Stimulated activated CD8-positive, alpha-beta memory T cell treated with anti-CD3 and anti-CD28 coated beads, Interleukin-12 subunit alpha, Interleukin-12 subunit beta, amount 100 ng/mL, for 4 hours (primary cell): ENCODE data around the gene SLC25A23.

Experiments used
- DNase-seq: peaks from one replicate; pipeline ENCODE4 v3.0.0-alpha.2; 2020; ENCODE audit warnings: low read depth

Gene SLC25A23

DNA sequence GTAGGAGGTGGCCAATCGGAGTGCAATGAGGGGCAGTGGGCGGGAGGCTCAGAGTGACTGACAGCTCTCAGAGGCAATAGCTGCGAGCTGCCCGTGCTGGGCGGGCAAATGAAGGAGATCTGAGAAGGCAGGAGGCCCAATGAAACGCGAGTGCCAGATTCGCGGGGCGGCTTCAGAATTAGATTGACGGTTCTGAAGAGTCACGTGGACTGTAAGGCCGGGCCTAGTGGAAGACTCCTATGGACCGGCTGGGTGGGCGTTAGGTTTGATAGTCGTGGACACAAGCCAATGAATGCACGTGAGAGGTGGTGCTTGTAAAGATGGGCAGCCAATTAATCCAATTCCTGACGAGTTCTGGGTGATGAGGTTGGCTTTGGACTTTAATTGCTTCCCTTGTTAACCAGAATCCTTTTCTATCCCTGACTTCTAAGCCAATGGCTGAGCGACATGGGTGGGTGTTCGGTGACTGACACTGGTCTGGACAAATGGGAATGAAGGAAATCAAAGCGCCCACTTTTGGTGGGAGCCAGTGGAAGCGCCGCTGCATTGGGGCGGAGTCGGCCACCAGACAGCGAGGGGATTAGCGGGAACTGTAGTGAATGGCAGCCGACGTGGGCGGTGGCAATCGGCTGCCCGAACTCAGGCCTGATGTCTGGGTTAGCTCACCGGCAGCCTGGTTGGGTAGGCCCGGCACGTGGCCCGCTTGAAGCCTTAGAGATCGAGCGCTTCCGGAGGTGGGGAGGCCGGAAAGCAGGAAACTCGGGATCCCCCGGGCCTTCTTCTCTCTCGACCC, 34.5 kb downstream of the SLC25A23 start:
- peak; percentile 97 for DNase-seq

DNA sequence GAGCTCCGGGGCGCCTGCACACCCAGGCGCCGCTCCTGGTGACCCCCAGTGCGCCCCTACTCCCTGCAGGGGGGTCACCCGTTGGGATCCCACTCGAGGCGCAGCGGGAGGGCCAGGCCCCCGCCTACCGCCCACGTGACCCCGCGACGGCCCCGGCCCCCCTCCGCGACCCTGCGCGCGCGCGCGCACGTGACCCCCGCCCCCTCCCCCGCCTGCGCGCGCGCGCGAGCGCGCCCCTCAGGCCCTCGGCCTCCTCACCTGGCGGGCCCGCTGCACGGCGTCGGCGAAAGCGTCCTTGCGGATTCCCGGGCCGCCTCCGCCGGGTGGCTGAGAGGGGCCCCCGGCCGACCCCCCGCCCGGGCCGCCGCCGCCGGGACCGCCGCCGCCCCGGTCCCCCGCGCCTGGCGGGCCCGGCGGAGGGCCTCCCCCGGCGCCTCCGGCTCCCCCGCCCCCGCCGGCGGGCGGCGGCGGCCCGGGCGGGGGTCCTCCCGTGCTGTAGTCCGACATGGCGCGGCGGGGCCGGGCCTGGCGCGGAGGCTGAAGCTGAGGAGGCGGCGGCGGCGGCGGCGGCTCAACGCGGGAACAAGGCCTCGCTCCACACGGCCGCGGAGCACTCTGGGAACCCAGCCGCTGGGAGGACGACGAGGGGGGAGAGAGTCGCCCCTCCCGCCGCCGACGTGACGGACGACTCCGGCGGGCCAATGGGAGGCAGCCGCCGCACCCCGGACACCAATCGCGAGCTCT, 35.2 kb downstream of the SLC25A23 start, which contains the start of gene KHSRP:
KHSRP (minus strand) TSS at position 617 of the 744 bp plus-strand sequence; CDS start at position 507, 110 bp downstream.
- peak; percentile 34 for DNase-seq

DNA sequence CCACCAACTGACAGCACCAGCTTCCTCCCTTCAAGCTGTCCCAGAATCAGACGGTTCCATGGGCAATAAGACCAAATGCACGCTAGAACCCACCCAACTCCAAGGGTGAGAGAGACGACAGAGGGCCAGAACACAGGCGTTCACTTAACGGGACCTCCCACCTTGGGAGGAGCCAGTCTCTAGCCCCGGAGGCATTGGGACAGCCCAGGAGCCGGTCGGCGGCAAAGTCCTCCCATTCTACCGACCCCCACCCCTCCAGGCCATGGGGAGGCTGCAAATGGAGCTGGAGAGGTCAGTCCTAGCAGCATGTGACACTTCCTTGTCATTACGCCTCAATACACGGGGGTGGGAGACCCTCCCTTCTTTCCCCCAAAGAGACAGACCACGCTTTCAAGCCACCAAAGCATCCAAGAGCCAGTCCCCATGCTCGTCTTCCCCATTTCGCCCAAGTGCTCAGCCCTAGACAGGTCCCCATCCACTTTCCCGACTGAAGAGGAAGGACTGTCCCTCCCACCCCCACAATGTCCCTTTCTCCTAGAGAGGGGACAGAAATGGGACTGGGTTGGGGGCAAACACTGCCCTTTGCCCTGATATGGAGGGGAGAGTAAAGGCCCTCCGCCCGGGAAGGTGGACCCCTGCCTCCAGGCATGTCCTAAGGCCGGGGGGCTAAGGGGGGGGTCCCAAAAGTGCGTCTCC, 35.9 kb downstream of the SLC25A23 start:
- DNase-seq: no peak

DNA sequence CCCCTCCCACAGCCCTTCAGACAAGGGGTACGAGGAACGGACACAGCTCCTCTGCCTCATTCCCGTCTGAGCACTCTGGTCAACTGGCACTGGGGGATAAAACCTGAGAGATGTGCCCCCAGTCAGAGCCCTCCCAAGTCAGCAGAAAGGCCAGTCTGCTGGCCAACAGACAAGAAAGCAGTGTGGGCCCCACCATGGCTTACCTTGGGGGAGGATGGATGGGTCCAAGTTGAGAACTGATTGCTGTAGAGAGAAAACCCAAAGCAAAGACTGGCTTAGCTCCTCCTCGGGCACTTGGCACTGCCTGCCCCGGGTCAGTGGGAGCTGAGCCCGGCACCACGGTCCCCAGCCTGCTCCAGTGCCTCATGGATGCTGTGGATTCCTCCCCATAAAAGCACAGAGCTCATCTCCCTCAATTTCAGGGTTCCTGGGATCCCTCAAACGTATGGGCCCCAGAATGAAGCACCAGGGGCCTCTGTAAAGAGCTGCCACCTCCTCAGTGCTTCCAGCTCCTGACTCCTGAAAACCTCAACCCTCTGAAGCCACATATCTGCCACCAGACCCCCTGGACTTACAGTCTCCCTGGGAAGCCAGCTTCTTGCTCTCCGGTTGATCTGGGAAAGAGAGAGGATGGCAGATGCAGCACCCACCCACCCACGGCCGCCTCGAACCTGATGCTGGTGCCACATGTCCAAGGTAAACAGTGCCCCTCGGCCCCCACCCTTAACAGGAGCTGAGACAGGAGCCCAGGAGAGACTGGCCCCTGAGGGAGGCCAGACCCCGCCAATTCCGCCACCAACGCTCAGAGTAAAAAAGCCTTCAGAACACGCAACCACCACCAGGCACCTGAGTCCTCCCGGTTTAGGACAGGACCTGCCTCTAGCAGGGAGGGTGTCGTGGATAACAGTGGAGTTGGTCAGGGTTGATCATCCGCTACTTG, 38.2 kb downstream of the SLC25A23 start:
- no peak for DNase-seq

DNA sequence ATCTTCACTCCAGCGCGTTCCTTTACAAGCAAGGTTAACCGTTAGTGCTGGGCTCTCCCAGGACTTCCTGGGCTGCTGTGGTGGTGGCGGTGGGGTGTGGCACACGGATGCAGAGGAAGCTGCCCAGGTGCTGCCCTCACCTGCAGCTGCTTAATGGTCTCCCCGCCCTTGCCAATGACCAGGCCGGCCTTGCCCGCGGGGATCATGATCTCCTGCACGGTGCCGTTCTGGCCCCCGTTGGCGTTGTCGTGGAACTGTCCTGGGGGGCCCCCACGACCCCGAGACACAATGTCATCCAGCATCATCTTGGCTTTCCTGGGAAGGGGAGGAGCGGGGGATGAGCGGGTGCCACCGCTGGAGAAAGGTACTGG, 41.0 kb downstream of the SLC25A23 start:
- DNase-seq: no peak

DNA sequence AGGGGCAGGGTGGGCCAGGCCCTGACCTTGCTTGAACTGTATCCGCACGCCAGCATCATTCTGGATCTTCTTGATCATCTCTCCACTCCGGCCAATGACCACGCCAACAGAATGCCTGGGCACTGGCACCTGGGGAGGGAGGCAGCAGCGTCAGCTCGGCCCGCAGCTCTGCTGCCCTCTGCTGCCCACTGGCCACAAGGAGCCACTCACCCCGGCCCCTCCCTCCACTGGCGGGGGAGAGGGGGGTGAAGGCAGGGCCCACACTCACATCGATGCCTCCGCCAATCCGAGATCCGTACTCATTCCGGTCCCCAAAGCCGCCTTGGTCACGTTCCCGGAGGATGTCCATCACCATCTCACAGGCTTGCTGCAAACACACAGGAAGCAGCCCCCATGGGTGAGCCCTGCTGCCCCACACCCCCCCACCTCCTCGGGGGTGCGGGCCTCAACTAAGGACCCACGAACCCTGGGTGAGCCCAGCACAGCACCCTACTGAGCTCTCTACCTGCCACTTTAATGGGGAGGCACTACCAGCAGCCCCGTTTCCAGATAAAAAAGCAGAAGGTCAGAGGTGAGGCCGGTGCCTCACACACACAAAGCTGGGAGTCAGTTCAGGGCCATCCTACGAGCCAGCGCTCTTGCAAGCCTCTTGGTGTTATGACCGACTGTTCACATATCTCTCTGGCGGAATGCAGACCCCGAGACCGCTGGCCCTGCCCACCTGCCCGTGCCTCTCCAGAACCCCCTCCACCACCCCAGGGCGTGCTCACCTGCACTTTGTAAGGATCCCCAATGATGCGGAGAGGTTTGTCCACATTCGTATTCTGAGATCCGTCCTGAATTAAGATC, 41.7 kb downstream of the SLC25A23 start:
- no peak for DNase-seq

DNA sequence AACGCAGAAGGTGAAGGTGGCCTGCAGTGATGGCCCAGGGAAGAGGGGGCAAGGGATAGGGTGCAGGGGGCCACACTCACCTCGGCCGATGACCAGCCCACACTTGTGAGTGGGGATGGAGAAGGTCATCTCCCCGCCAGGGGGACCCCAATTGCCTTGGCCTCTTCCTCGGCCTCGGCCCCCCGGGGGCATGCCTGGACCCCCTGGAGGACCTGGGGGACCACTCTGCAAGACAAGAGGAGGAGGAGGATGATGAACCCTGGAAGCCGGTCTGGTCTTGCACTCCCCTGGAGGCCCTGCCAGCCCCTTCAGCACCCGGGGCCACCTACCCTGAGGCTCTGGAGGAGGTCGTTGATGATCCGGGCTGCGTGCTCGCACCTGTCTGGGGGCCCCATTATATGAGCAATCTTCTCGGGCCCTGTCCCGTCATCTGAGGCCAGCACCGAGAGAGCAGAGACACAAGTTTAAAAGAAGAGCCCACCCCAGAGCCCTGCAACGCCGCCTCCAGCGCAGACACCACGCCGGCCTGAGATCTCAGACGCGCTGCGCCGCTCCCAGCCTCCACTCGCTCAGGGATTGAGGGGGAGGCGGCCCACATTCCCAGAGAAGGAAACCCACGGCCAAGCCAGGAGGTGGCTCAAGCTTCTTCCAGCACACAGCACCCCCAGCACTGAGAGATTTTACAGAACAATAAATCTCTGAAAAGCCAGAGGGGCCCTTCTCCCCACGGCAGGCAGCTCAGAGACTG, 42.8 kb downstream of the SLC25A23 start:
- DNase-seq: no peak

DNA sequence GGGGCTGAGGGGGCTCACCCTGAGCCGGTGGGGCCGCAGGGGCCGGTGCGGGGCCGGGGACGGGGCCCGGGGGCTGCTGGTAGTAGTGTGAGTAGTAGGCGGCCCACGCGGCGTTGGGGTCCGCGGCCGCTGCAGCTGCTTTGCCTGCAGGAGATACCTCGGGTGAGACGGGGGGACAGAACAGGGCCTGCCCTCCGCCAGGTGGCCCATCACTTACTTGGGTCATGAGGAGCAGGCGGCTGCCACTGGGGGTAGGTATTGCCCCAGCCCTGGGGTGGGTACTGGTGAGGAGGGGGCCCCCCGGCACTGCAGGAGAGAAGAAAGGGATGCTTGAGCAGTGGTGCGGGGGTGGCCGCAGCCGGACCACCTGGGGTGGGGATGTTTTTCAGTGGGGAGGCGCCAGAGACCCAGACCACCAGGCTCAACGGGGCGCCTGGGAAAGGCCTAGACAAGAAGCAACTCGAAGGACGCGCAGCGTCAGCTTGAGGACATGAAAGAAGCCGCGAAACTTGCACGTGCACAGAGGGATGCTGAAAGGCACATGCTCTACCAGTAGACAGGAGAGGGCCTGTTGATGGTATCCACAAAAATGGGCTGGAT, 43.9 kb downstream of the SLC25A23 start:
- no peak for DNase-seq

DNA sequence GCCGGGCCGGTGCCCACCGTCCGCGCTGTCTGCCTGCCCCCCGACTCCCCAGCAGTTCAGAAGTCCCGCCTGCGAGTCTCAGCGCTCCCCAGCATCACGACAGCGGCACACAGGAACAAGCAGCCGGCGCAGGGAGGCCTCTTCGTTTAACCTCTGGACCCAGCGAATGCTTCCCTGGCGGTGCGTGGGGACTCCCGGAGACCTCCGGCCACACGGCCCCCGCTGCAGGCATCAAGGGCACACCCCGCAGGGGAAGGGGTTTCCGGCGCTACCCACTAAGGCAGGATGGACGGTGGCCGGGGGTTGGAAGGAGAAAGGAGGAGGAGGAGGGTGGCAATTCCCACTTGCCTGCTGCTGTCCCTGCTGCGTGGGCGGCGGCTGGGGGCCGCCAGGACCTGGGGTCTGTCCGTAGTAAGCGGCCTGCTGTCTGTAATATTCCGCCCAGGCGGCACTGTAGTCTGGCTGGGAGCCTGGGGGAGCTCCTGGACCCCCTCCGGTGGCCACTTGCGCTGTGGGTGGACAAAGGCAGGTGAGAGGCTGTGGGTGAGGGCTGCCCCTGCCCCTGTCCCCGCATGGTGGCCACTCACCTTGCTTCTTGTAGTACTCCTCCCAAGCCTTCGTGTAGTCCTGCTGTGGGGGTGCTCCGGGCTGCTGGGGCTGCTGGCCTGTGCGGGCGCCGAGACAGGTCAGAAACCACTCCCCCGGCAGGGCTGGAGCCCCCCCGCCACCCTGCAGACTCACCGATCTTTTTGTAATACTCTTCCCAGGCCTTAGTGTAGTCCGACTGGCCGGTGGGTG, 44.6 kb downstream of the SLC25A23 start:
- DNase-seq: no peak

DNA sequence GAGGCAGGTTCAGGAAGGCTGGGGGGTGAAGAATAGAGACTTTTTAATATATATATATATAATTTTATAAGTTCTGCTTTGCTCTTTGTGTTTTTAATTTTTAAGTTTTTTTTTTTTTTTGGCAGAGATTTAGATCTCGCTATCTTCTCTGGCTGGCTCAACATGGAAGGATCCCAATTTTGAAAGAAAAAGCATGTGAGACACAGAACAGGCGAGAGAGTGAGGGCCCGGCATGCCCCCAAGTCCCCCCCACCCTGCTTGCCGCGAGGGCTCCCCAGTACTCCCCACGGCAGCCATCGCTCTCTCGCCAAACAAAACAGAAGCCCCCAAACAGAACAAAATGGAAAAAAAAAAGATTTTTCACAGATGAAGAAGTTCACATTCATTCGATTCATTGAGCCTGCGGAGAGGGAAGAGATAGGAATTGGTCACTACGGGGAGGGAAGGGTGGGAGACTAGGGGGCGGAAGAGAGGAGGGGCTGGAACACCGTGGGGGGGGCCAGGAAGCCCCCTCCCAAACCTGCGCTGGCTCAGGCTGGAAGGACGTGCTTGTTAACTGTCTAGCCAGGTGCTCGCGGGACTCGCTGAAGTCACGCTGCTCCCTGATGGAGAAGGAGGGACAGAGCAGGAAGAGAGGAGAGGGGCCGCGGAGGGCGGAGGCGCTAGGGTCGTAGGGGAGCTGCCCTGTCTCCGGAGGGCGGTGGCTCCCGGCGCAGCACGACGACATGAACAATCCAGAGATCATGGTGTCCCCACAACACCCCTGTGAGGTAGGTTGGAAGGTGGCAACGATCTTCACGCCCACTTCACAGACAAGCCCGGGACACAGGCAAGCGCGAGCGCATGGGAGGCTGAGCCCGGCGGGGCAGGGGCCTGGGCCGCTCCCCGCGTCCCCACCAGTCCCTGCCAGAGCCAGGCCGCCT, 45.6 kb downstream of the SLC25A23 start:
- no peak for DNase-seq

DNA sequence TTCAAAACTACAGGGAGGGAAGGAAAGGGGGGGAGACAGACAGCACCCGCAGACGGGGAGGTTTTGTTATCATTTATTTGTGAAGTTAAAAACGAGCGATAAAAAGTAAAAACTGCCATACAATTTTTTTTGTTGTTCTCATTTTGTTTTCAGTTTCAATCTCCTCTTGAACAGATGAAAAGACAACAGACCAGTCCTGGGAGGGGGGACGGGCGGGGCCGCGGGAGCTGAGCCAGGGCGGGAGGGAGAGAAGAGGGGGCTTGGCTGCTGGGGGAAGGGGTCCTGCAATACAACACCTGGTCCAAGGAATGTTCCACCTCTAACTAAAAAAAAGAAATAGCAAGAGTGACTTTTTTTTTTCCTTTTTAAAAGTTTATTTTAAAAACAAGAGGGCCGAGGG, 46.3 kb downstream of the SLC25A23 start:
- no peak for DNase-seq

DNA sequence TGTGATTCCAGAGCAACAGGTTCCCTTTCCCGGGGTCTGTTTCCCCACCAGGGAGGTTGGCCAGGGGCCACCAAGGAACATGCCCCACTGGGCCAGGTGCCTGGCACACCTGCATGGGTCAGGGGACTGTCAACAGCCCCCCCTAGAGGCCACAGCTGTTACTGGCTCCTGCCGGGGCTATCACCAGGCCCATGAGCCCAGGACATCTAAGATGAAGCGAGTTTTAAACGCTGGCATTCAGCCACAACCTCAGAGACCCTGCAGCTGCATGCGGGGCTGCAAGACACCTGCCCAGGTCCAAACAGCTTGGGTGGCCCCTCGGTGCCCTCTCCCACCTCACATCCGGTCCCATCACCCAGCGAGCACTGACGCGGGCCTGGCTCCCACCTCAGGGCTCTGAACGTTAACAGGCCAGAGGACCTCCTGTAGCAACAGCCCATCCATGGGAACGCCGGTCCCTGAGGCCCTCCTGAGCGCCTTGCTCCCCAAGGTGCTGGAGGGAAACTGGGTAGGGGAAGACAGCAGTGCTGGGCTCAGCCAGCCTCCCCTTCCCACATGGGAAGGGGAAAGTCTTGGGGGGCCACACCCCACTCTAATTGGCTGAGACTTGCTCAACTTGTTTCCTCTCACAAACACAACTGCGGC, 47.0 kb downstream of the SLC25A23 start:
- no peak for DNase-seq

DNA sequence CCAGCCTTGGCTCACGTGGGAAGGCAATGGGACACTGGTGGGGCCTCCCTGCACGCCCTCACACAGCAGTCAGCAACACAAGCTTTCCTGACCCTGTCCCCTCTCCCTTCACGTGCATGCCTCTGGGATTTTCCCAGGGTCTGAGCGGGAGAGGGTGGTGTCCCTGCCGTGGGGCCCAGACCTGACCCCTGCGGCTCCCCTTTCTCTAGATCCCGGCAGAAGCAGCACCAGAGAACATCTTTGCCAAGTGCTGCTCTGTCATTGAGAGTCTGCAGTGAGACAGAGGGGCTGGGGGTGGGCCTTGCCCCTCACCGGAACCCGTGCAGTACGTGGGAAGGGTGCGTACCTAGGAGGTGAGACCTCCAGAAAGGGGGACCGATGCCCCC, 47.5 kb downstream of the SLC25A23 start:
- no peak for DNase-seq

DNA sequence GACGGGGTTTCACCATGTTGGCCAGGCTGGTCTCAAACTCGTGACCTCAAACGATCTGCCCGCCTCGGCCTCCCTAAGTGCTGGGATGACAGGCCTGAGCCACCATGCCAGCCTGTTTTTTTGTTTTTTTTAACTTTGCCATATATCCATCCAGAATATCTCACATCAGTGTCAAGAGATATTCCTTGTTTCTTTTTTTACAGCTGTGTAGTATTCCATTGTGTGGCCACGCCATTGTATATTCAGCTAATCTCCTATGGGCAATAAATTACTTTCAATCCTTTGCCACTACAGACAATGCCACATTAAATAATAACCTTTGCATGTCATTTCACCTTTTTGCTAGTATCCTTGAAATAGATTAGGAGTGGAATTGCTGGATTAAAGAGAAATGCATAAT, 50.2 kb downstream of the SLC25A23 start:
- DNase-seq: no peak

DNA sequence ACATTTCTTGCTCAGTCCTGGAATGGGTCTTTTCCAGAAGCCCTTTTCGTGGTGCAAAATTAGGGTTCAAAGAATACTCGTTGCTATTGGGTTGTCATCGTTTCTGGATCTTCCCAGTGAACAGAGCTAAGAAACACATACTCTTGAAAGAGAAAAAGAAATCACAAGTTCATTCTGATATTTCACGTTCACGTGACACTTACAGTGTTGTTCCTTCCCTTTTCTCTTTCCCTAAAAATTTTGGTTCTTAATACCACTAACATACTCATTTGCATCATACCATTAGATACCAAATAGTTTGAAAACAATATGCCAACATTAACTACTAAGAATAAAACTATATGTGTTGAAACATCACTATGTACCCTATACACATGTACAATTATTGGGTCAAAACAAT, 53.2 kb downstream of the SLC25A23 start:
- DNase-seq: no peak

DNA sequence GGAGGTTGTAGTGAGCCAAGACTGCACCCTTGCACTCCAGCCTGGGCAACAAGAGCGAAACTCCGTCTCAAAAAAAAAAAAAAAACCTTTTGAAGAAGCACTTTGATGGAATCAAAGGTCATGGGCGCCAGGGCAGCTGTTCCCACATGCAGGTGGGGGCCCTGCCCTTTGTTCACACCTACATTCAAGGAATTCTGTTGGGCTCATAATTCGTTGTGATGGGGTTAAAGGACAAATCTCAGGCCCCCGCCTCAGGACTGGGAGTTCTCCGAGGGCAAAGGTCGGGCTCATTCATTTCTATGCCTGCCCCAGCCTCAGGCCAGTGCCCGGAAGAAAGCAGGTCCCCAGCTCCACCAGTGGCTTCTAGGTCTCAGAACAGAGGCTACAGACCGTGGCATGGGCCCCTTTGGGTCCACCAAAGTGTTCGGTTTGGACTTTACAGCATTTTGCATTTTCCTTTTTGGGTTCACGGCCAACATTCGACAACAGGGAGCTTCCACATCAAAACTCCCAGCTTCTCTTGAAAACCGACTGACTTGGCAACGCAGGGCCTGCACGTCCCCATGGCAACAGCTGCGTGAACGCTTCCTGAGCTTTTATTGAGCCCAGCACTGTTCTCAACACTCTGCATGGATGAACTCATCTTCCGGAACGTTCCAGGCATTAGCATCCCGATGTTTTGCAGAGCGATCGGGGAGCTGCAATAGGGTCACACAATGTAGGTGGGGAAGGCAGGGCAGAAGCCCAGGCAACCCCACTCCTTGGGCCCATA, 56.6 kb downstream of the SLC25A23 start:
- DNase-seq: no peak
